Measurements from ENCODE around the gene HBZ. TPM values are rescaled to one million over a fixed set of nuclear protein-coding genes. Genes with fewer than 3 reads are reported as not detected.

HBZ gene
- polyA plus RNA-seq (2012; ENCODE audit: insufficient read depth, insufficient read length, low read depth), result not detected

- H3K36me3 ChIP-seq, result no peaks in the 10 kb centered on the region
- TF ChIP-seq, protein P1, sequence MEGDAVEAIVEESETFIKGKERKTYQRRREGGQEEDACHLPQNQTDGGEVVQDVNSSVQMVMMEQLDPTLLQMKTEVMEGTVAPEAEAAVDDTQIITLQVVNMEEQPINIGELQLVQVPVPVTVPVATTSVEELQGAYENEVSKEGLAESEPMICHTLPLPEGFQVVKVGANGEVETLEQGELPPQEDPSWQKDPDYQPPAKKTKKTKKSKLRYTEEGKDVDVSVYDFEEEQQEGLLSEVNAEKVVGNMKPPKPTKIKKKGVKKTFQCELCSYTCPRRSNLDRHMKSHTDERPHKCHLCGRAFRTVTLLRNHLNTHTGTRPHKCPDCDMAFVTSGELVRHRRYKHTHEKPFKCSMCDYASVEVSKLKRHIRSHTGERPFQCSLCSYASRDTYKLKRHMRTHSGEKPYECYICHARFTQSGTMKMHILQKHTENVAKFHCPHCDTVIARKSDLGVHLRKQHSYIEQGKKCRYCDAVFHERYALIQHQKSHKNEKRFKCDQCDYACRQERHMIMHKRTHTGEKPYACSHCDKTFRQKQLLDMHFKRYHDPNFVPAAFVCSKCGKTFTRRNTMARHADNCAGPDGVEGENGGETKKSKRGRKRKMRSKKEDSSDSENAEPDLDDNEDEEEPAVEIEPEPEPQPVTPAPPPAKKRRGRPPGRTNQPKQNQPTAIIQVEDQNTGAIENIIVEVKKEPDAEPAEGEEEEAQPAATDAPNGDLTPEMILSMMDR (IDR thresholded peaks at IDR 0.05; ENCODE audit: low read depth, low read length), result no peak
- H3K4me3 ChIP-seq (ENCODE audit: low read depth, low read length), result no peak within 1 kb of the TSS
- peaks cover 7% of the 10 kb centered on the region; the same call in 1 of the 2 replicates for H3K27me3 ChIP-seq
- H3K9me3 ChIP-seq, result no peaks in the 10 kb centered on the region
- H3K4me1 ChIP-seq, result peaks cover 7% of the 10 kb centered on the region
- DNase-seq, result no peak
Measured at GRCh38 chr16:152141-153128, at the start of gene HBZ. Gene HBZ (plus strand): TSS chr16:152644. CDS start chr16:152910, 266 bp downstream.

DNA sequence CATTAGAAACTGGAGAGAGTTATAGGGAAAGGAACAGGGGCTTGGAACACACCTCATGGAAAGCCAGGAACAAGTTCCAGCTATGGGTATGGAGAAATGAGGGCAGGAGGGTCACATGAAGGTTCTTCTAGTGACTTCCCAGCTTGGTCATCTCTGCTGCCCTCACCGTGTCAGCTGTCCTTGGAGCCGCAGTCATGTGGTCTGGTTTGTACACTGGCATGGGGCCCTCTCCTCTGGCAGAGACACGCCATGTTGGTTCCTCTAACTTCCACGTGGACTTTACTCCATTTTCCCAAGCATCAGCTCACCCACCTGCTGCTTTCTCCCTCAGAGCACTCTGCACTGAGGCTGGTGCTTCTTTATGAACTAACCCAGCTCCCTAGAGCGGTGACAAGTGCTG is 48.1 kb upstream of the HBZ start:
- no peak for DNase-seq
- Histone ChIP-seq H3K4me3 (ENCODE audit: low read depth, low read length) (no peak overlapping the region), H3K9me3 (no peaks in the 10 kb centered on the region), H3K36me3 (no peaks in the 10 kb centered on the region), H3K4me1 (no peaks in the 10 kb centered on the region), H3K27me3 (no peaks in the 10 kb centered on the region)
- TF ChIP-seq, protein P1 (IDR thresholded peaks at IDR 0.05; ENCODE audit: low read depth, low read length), result no peak

DNA sequence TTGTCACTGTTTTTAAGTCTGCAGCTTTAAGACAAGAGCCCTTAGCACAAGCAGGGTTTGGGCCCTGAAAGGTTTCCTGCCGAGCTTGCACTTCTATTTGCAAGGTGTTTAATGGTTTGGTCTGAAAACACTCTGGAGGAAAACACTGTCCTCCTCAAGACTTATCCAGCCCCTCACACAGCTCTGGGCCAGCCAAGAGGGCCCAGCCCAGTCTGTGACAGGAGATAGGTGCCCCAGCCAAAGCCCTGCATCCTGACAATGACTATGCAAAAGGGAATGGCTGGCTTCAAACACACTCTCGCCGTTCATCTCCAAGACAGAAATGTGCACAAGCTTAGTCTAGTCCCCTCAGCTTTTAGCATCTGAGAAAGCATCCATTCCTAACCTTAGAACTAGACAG is 47.5 kb upstream of the HBZ start:
- no peaks in the 10 kb centered on the region for H3K27me3 ChIP-seq
- H3K4me1 ChIP-seq, result no peaks in the 10 kb centered on the region
- TF ChIP-seq, protein P1 (IDR thresholded peaks at IDR 0.05; ENCODE audit: low read depth, low read length), result no peak
- no peak overlapping the region for H3K4me3 ChIP-seq (ENCODE audit: low read depth, low read length)
- no peaks in the 10 kb centered on the region for H3K36me3 ChIP-seq
- no peaks in the 10 kb centered on the region for H3K9me3 ChIP-seq
- no peak for DNase-seq

GRCh38 chr16:105521-105920 is 46.9 kb upstream of the HBZ start:
- DNase-seq, result no peak
- no peak overlapping the region for H3K4me3 ChIP-seq (ENCODE audit: low read depth, low read length)
- no peaks in the 10 kb centered on the region for H3K9me3 ChIP-seq
- H3K36me3 ChIP-seq, result no peaks in the 10 kb centered on the region
- no peaks in the 10 kb centered on the region for H3K4me1 ChIP-seq
- TF ChIP-seq, protein P1 (IDR thresholded peaks at IDR 0.05; ENCODE audit: low read depth, low read length), result no peak
- no peaks in the 10 kb centered on the region for H3K27me3 ChIP-seq

DNA sequence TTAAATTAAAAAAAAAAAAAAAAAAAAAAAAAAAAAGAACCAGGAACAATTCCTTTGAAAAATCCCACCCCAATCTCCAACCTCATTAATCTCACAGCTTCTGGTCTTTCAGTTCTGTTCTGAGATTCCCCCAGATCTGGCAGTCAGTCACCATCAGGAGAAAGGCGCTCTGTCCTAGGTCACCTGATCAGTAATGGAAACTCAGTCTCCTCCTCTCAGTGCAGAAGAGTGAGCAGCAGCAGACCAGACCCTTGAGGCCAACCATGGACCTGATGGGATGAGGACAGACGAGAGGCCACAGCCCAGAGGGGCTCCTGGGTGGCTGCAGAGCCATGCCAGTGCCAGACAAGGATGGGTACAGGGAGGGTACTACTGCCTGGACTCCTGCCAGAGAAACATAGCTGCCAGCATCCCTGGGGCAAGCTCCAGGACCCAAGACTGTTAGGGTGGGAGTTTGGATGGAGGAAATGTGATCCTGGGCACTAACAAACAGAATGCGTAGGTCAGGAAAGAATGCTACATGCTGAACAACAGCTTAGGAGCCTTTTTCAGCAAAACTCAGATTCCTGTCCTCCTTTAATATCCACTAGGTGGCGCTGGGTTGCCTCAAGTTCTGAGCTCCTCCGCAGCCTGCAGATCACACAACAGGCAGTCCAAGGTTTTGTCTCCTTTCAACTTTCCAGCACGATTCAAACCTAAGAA is 45.7 kb upstream of the HBZ start:
- H3K27me3 ChIP-seq, result no peaks in the 10 kb centered on the region
- TF ChIP-seq, protein P1 (IDR thresholded peaks at IDR 0.05; ENCODE audit: low read depth, low read length), result peak; percentile 90
- no peak overlapping the region for H3K4me3 ChIP-seq (ENCODE audit: low read depth, low read length)
- peak; percentile 65 for DNase-seq
- no peaks in the 10 kb centered on the region for H3K4me1 ChIP-seq
- peaks cover 3% of the 10 kb centered on the region for H3K36me3 ChIP-seq
- H3K9me3 ChIP-seq, result no peaks in the 10 kb centered on the region

Data from BE2C (cell line).